Measurements from ENCODE around the gene MARCHF3. TPM values are rescaled to one million over a fixed set of nuclear protein-coding genes. Genes with fewer than 3 reads are reported as not detected.

The MARCHF3 gene
- total RNA-seq, 1 experiment from 2014 or later, result 16.1 TPM

DNA sequence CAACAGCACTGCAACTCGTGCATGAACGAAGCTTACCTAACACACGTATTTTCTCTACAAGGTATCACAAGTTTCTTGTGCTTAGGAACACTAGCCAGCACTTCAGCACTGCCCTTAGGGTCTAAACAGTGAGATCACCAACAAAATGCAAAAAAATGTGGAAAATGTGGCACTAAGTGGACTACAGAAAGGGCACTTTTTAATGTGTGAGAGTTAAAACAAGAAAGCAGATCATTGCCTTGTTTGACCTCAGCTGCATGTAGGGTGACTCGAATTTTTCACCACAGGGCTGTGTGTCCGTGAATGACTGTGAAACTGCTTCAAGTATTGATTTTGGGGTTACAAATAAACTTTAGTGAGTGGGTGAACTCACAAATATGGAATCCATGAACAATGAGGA is 90.5 kb downstream of the MARCHF3 start:
- Mint-ChIP-seq H3K27me3 (ENCODE audit: unreplicated experiment) (no peaks in the 10 kb centered on the region), H3K4me1 (ENCODE audit: low read depth, unreplicated experiment) (peaks cover 7% of the 10 kb centered on the region), H3K36me3 (ENCODE audit: insufficient read depth, unreplicated experiment) (no peaks in the 10 kb centered on the region), H3K9me3 (ENCODE audit: low read depth, unreplicated experiment) (no peaks in the 10 kb centered on the region), H3K27ac (ENCODE audit: unreplicated experiment) (no peak overlapping the region), H3K4me3 (ENCODE audit: low read depth, unreplicated experiment) (no peak overlapping the region)
- no TSS peak for BruUV-seq (replicated peaks)
- no peak for DNase-seq
- CTCF ChIA-PET, result no interaction called here
- TF ChIP-seq, protein P1, sequence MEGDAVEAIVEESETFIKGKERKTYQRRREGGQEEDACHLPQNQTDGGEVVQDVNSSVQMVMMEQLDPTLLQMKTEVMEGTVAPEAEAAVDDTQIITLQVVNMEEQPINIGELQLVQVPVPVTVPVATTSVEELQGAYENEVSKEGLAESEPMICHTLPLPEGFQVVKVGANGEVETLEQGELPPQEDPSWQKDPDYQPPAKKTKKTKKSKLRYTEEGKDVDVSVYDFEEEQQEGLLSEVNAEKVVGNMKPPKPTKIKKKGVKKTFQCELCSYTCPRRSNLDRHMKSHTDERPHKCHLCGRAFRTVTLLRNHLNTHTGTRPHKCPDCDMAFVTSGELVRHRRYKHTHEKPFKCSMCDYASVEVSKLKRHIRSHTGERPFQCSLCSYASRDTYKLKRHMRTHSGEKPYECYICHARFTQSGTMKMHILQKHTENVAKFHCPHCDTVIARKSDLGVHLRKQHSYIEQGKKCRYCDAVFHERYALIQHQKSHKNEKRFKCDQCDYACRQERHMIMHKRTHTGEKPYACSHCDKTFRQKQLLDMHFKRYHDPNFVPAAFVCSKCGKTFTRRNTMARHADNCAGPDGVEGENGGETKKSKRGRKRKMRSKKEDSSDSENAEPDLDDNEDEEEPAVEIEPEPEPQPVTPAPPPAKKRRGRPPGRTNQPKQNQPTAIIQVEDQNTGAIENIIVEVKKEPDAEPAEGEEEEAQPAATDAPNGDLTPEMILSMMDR (IDR thresholded peaks at IDR 0.05; ENCODE audit: unreplicated experiment), result no peak
- intact Hi-C loops (cut with micrococcal nuclease; ENCODE audit: unreplicated experiment), result no loop called here

DNA sequence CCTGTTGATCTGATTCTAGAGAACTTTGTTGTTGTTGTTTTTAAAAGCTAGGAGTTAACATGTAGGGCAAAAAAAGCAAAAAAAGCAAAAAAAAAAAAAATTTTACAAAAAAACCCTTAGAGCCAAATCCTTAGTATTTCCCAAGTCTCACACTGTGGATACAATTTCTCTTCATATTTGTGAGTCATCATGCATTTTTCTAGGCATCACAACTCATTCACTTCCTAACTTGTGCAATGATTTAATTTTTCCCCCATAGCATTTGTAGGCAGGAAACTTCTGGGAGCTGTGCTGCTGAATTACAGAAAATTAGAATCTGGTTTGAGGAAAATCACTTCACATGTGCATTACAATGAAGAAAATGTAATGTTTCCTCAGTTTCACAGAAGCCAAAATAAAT is 91.9 kb downstream of the MARCHF3 start:
- BruUV-seq (replicated peaks), result no TSS peak
- Mint-ChIP-seq H3K36me3 (ENCODE audit: insufficient read depth, unreplicated experiment) (no peaks in the 10 kb centered on the region), H3K9me3 (ENCODE audit: low read depth, unreplicated experiment) (no peaks in the 10 kb centered on the region), H3K27me3 (ENCODE audit: unreplicated experiment) (no peaks in the 10 kb centered on the region), H3K27ac (ENCODE audit: unreplicated experiment) (no peak overlapping the region), H3K4me1 (ENCODE audit: low read depth, unreplicated experiment) (peaks cover 7% of the 10 kb centered on the region), H3K4me3 (ENCODE audit: low read depth, unreplicated experiment) (no peak overlapping the region)
- CTCF ChIA-PET, result interaction anchor here (1.1 kb wide), 1 partner anchor 13 kb away, joined by 5 read pairs; no protein-coding TSS in a partner anchor
- DNase-seq, result no peak
- intact Hi-C loops (cut with micrococcal nuclease; ENCODE audit: unreplicated experiment), result no loop called here
- TF ChIP-seq, protein P1 (IDR thresholded peaks at IDR 0.05; ENCODE audit: unreplicated experiment), result no peak

DNA sequence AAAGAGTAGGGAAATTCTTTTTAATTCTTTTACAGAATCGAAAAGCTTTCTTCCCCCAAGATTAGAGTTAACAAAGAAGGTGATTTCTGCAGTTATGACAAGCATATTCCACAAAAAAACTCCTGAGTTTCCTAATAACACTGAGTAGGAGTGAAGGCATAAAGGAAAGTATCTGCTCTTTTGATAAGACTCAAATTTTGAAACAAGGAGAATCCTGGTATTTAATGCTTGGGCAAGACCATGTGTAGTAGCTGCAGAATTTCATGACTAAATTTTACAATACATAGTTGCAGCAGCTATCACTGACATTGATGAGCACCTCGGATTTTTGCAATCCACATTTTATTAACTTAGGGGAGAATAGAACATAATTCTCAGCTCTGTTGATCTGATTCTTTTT is 92.6 kb downstream of the MARCHF3 start:
- no TSS peak for BruUV-seq (replicated peaks)
- H3K4me3 Mint-ChIP-seq (ENCODE audit: low read depth, unreplicated experiment), result no peak overlapping the region
- TF ChIP-seq, protein P1 (IDR thresholded peaks at IDR 0.05; ENCODE audit: unreplicated experiment), result no peak
- H3K36me3 Mint-ChIP-seq (ENCODE audit: insufficient read depth, unreplicated experiment), result no peaks in the 10 kb centered on the region
- H3K9me3 Mint-ChIP-seq (ENCODE audit: low read depth, unreplicated experiment), result no peaks in the 10 kb centered on the region
- H3K27ac Mint-ChIP-seq (ENCODE audit: unreplicated experiment), result no peak overlapping the region
- intact Hi-C loops (cut with micrococcal nuclease; ENCODE audit: unreplicated experiment), result no loop called here
- peaks cover 7% of the 10 kb centered on the region for H3K4me1 Mint-ChIP-seq (ENCODE audit: low read depth, unreplicated experiment)
- no peaks in the 10 kb centered on the region for H3K27me3 Mint-ChIP-seq (ENCODE audit: unreplicated experiment)
- CTCF ChIA-PET, result interaction anchor here (0.7 kb wide), 1 partner anchor 490 kb away, joined by 7 read pairs; no protein-coding TSS in a partner anchor
- DNase-seq, result no peak

DNA sequence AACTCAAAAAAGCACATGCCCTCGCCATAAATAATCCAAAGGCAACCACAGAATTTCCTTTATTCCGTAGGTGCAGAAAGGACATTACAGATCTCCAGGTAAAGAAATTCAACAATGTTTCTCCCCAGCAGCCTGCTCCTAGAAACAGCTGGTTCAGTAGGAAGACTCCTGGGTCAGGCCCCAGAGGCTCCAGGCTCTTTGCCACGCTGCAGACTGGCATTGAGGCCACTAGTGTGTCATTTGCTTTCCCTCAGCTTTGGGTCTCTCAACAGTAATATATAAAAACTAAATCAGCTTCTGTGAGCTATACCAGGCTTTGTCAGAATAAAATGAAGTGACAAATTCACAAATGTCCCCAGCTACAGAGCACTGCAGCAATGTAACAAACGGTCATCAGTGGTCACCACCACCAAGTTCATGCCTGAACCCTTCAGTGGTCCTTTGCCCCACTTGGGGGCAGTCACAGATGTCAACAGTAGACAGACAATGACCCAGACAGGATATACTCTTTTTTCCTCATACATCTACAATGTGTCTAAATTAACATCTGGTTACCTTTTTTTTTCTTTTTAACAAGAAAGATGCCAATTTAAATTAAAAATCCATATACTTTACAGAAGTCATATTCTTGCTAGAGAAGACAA is 93.5 kb downstream of the MARCHF3 start:
- peaks cover 7% of the 10 kb centered on the region for H3K4me1 Mint-ChIP-seq (ENCODE audit: low read depth, unreplicated experiment)
- intact Hi-C loops (cut with micrococcal nuclease; ENCODE audit: unreplicated experiment), result no loop called here
- DNase-seq, result no peak
- CTCF ChIA-PET, result no interaction called here
- no peak overlapping the region for H3K27ac Mint-ChIP-seq (ENCODE audit: unreplicated experiment)
- H3K36me3 Mint-ChIP-seq (ENCODE audit: insufficient read depth, unreplicated experiment), result no peaks in the 10 kb centered on the region
- H3K4me3 Mint-ChIP-seq (ENCODE audit: low read depth, unreplicated experiment), result no peak overlapping the region
- no peaks in the 10 kb centered on the region for H3K27me3 Mint-ChIP-seq (ENCODE audit: unreplicated experiment)
- no TSS peak for BruUV-seq (replicated peaks)
- TF ChIP-seq, protein P1 (IDR thresholded peaks at IDR 0.05; ENCODE audit: unreplicated experiment), result no peak
- no peaks in the 10 kb centered on the region for H3K9me3 Mint-ChIP-seq (ENCODE audit: low read depth, unreplicated experiment)

All from Calu3 (cell line).